ENCODE measurements around the gene PNMT. TPM values are rescaled to one million over a fixed set of nuclear protein-coding genes. Genes with fewer than 3 reads are reported as not detected.

Gene PNMT
- total RNA-seq, 4 donors from 2014 or later, result 0.80 to 48.3 (median 1.3) TPM

- Histone ChIP-seq H3K9me3 (no peaks in the 10 kb centered on the region), H3K4me3 (no peak overlapping the region), H3K27ac (peak overlapping the region; percentile 90 to 95 (median 92)), H3K36me3 (no peaks in the 10 kb centered on the region), H3K4me1 (peaks cover 38 to 59% (median 55%) of the 10 kb centered on the region in 4 donors), H3K27me3 (peaks cover 4% of the 10 kb centered on the region)
- intact Hi-C loops (cut with DNase I; ENCODE audit: low total_unique reads), result no loop called here
- TF ChIP-seq CTCF (IDR thresholded peaks at IDR 0.05) (no peak), POLR2A (IDR thresholded peaks at IDR 0.05) (no peak), EP300 (IDR thresholded peaks at IDR 0.05; ENCODE audit: low read depth) (no peak)
- WGBS, 2 donors (ENCODE audit: low coverage in 1 of 2), result 55% methylated on average over 4 of the region's 4 CpGs; no CpG with 5 or more reads in 1 of the 2 donors
- in situ Hi-C loops (cut with MboI; ENCODE audit: low pct_ligation_motif_present in 1 of 4, low pct_unique_long_range_greater_than_20kb in 1 of 4, low sequenced_read_pairs in 3 of 4), result no loop called here
- DNase-seq, result no peak
Observed at GRCh38 chr17:39701784-39702422, 33.6 kb downstream of the PNMT start.

- Histone ChIP-seq H3K36me3 (no peaks in the 10 kb centered on the region), H3K4me1 (peaks cover 43 to 72% (median 68%) of the 10 kb centered on the region in 4 donors), H3K27me3 (peaks cover 4% of the 10 kb centered on the region), H3K9me3 (no peaks in the 10 kb centered on the region), H3K27ac (peak overlapping the region; percentile 83 to 92 (median 90)), H3K4me3 (no peak overlapping the region)
- no peak for TF ChIP-seq POLR2A (IDR thresholded peaks at IDR 0.05)
- TF ChIP-seq POLR2AphosphoS5 (IDR thresholded peaks at IDR 0.05), result no peak
- no peak for TF ChIP-seq EP300 (IDR thresholded peaks at IDR 0.05; ENCODE audit: low read depth)
- no peak for TF ChIP-seq CTCF (IDR thresholded peaks at IDR 0.05)
- in situ Hi-C loops (cut with MboI; ENCODE audit: low pct_ligation_motif_present in 1 of 4, low pct_unique_long_range_greater_than_20kb in 1 of 4, low sequenced_read_pairs in 3 of 4), result no loop called here
- 20 to 46% methylated on average over 1 to 12 of the region's 12 CpGs for WGBS, 2 donors (ENCODE audit: low coverage in 1 of 2)
- intact Hi-C loops (cut with DNase I; ENCODE audit: low total_unique reads), result no loop called here
- DNase-seq, result no peak
Observed at GRCh38 chr17:39702901-39703893, 34.9 kb downstream of the PNMT start.

- in situ Hi-C loops (cut with MboI; ENCODE audit: low pct_ligation_motif_present in 1 of 4, low pct_unique_long_range_greater_than_20kb in 1 of 4, low sequenced_read_pairs in 3 of 4) (no loop called here), intact Hi-C loops (cut with DNase I; ENCODE audit: low total_unique reads) (no loop called here)
- Histone ChIP-seq H3K4me3 (no peak overlapping the region), H3K9me3 (no peaks in the 10 kb centered on the region), H3K36me3 (peaks cover 0 to 6% (median 3%) of the 10 kb centered on the region in 4 donors), H3K4me1 (peaks cover 43 to 72% (median 68%) of the 10 kb centered on the region in 4 donors), H3K27me3 (peaks cover 4% of the 10 kb centered on the region), H3K27ac (peak overlapping the region; percentile 83 to 92 (median 90))
- no peak for DNase-seq
- WGBS, 2 donors (ENCODE audit: low coverage in 1 of 2), result 80 to 91% methylated on average over 3 to 5 of the region's 5 CpGs
- TF ChIP-seq EP300 (IDR thresholded peaks at IDR 0.05; ENCODE audit: low read depth) (no peak), POLR2A (IDR thresholded peaks at IDR 0.05) (no peak), POLR2AphosphoS5 (IDR thresholded peaks at IDR 0.05) (no peak), CTCF (IDR thresholded peaks at IDR 0.05) (no peak)
Observed at GRCh38 chr17:39703913-39704312, 35.7 kb downstream of the PNMT start.

Measured in transverse colon (tissue), 4 donors.